ENCODE data around the gene CNTNAP5. TPM values are rescaled to one million over a fixed set of nuclear protein-coding genes. Genes with fewer than 3 reads are reported as not detected.

CNTNAP5 gene
- total RNA-seq, 2 experiments from 2014 or later, result not detected

DNA sequence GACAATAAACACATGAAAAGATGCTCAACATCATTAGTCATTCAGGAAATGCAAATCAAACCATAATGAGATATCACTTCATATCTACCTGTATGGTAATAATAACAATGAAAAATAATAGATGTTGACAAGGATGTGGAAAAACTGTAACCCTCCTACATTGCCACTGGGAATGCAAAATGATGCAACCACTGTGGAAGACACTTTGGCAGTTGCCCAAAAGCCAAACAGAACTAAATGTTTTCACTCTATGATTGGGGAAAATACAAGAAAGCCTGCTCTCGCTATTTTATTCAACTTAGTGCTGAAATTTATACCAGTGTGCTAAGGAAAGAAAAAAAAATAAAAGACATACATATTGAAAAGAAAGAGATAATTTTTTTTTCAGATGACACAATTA lies 934.5 kb downstream of the CNTNAP5 start:
- intact Hi-C loops (cut with DNase I, micrococcal nuclease), result no loop called here
- no peaks in the 10 kb centered on the region for H3K4me1 Mint-ChIP-seq (ENCODE audit: low read depth)
- no peak overlapping the region for H3K27ac Mint-ChIP-seq
- H3K9me3 Mint-ChIP-seq, result peaks cover 11% of the 10 kb centered on the region
- no peak overlapping the region for H3K4me3 Mint-ChIP-seq
- no peak overlapping the region for H3K4me3 ChIP-seq (ENCODE audit: low read length)
- H3K27me3 ChIP-seq (ENCODE audit: control insufficient read depth in 1 of 2, insufficient read depth in 2 of 2, low read length in 2 of 2), result no peaks in the 10 kb centered on the region
- POLR2A ChIA-PET, result no interaction called here
- peaks cover 0 to 3% of the 10 kb centered on the region in 2 experiments for H3K9me3 ChIP-seq (ENCODE audit: control insufficient read depth in 1 of 2, insufficient read depth in 1 of 2, low read length in 2 of 2)
- no peaks in the 10 kb centered on the region for H3K36me3 Mint-ChIP-seq (ENCODE audit: low read depth)
- no peak overlapping the region for H3K27ac ChIP-seq (ENCODE audit: low read depth in 1 of 2, low read length in 2 of 2)
- TF ChIP-seq, protein P1, sequence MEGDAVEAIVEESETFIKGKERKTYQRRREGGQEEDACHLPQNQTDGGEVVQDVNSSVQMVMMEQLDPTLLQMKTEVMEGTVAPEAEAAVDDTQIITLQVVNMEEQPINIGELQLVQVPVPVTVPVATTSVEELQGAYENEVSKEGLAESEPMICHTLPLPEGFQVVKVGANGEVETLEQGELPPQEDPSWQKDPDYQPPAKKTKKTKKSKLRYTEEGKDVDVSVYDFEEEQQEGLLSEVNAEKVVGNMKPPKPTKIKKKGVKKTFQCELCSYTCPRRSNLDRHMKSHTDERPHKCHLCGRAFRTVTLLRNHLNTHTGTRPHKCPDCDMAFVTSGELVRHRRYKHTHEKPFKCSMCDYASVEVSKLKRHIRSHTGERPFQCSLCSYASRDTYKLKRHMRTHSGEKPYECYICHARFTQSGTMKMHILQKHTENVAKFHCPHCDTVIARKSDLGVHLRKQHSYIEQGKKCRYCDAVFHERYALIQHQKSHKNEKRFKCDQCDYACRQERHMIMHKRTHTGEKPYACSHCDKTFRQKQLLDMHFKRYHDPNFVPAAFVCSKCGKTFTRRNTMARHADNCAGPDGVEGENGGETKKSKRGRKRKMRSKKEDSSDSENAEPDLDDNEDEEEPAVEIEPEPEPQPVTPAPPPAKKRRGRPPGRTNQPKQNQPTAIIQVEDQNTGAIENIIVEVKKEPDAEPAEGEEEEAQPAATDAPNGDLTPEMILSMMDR (IDR thresholded peaks at IDR 0.05), result no peak
- no peaks in the 10 kb centered on the region for H3K4me1 ChIP-seq (ENCODE audit: insufficient read depth, low read length)
- no peaks in the 10 kb centered on the region for H3K27me3 Mint-ChIP-seq
- H3K36me3 ChIP-seq (ENCODE audit: insufficient read depth, low read length), result no peaks in the 10 kb centered on the region
- CTCF ChIA-PET, result no interaction called here
- ATAC-seq (ENCODE audit: poor library complexity), result no peak
- no peak for DNase-seq

DNA sequence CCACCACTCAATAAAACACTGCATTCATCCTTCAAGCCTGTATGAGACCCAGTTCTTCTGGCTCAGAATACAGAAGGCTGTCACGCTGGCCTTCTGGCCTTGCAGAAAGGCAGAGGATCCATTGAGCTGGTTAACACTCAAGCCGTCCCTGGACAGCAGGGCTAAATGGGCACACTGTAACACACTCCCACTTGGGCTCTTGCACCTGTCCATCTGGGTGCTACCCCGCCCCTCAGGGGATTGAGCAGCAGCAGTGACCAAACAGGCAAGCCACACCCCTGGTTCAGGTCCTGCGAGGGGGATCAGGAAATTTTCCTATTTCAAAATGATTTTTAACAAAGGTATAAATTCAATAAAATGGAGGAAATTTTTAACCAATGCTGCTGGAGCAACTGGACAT lies 936.0 kb downstream of the CNTNAP5 start:
- H3K27ac Mint-ChIP-seq, result no peak overlapping the region
- H3K4me1 Mint-ChIP-seq (ENCODE audit: low read depth), result no peaks in the 10 kb centered on the region
- H3K27ac ChIP-seq (ENCODE audit: low read depth in 1 of 2, low read length in 2 of 2), result no peak overlapping the region
- POLR2A ChIA-PET, result no interaction called here
- TF ChIP-seq, protein P1 (IDR thresholded peaks at IDR 0.05), result no peak
- peaks cover 0 to 3% of the 10 kb centered on the region in 2 experiments for H3K9me3 ChIP-seq (ENCODE audit: control insufficient read depth in 1 of 2, insufficient read depth in 1 of 2, low read length in 2 of 2)
- peaks cover 11% of the 10 kb centered on the region for H3K9me3 Mint-ChIP-seq
- no peaks in the 10 kb centered on the region for H3K4me1 ChIP-seq (ENCODE audit: insufficient read depth, low read length)
- no peak overlapping the region for H3K4me3 ChIP-seq (ENCODE audit: low read length)
- H3K4me3 Mint-ChIP-seq, result no peak overlapping the region
- CTCF ChIA-PET, result no interaction called here
- H3K36me3 ChIP-seq (ENCODE audit: insufficient read depth, low read length), result no peaks in the 10 kb centered on the region
- intact Hi-C loops (cut with DNase I, micrococcal nuclease), result no loop called here
- DNase-seq (no peak), ATAC-seq (ENCODE audit: poor library complexity) (no peak)
- no peaks in the 10 kb centered on the region for H3K36me3 Mint-ChIP-seq (ENCODE audit: low read depth)
- H3K27me3 Mint-ChIP-seq, result no peaks in the 10 kb centered on the region
- H3K27me3 ChIP-seq (ENCODE audit: control insufficient read depth in 1 of 2, insufficient read depth in 2 of 2, low read length in 2 of 2), result no peaks in the 10 kb centered on the region
